ENCODE data around the gene PTPN12.

GRCh38 chr7:77520261-77520660 is 16.8 kb upstream of the PTPN12 start:
- TF ChIP-seq, protein P1, sequence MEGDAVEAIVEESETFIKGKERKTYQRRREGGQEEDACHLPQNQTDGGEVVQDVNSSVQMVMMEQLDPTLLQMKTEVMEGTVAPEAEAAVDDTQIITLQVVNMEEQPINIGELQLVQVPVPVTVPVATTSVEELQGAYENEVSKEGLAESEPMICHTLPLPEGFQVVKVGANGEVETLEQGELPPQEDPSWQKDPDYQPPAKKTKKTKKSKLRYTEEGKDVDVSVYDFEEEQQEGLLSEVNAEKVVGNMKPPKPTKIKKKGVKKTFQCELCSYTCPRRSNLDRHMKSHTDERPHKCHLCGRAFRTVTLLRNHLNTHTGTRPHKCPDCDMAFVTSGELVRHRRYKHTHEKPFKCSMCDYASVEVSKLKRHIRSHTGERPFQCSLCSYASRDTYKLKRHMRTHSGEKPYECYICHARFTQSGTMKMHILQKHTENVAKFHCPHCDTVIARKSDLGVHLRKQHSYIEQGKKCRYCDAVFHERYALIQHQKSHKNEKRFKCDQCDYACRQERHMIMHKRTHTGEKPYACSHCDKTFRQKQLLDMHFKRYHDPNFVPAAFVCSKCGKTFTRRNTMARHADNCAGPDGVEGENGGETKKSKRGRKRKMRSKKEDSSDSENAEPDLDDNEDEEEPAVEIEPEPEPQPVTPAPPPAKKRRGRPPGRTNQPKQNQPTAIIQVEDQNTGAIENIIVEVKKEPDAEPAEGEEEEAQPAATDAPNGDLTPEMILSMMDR (IDR thresholded peaks at IDR 0.05; ENCODE audit: low read depth, low read length) = no peak
- no peak for TF ChIP-seq POLR2A (IDR thresholded peaks at IDR 0.05; ENCODE audit: extremely low read depth, insufficient read length)
- TF ChIP-seq MYC (IDR thresholded peaks at IDR 0.05; ENCODE audit: low read depth, low read length) = no peak

Data from NB4 (cell line).